H1 (cell line): ENCODE results near the gene TSSK6.

ENCODE experiments used
- CEBPB ChIP-seq: IDR thresholded peaks from 2 replicates; pipeline ENCODE4 v1.6.1; 2012; ENCODE audit warnings: low read depth, low read length
- CHD1 ChIP-seq: IDR thresholded peaks from 2 replicates; pipeline ENCODE4 v1.6.1; 2012; ENCODE audit warnings: low read depth, low read length, improper control_type of control experiment
- HDAC6 ChIP-seq: IDR thresholded peaks from one replicate; pipeline ENCODE4 v1.7.1; 2012; ENCODE audit warnings: low read depth, mild to moderate bottlenecking, inconsistent platforms, low read length, moderate library complexity
- TEAD4 ChIP-seq: IDR thresholded peaks from 2 replicates; pipeline ENCODE4 v1.6.1; 2012; ENCODE audit warnings: low read depth, low read length, inconsistent platforms, mixed read lengths
- TF ChIP-seq, protein P1 (sequence below): IDR thresholded peaks from 2 replicates; pipeline ENCODE4 v1.6.1; 2012; ENCODE audit warnings: inconsistent platforms
- TF ChIP-seq, protein P2 (sequence below), 3 experiments: IDR thresholded peaks; 1 replicate in 2 of 3; 2 replicates in 1 of 3; pipeline versions ENCODE4 v1.5.1 to v1.6.1; 2011; ENCODE audit warnings: low read length in 3 of 3, mild to moderate bottlenecking in 3 of 3, inconsistent platforms in 2 of 3, low read depth in 1 of 3, moderate library complexity in 1 of 3; ENCODE audit not compliant: insufficient read depth in 1 of 3; ENCODE audit errors: control extremely low read depth in 1 of 3

DNA sequence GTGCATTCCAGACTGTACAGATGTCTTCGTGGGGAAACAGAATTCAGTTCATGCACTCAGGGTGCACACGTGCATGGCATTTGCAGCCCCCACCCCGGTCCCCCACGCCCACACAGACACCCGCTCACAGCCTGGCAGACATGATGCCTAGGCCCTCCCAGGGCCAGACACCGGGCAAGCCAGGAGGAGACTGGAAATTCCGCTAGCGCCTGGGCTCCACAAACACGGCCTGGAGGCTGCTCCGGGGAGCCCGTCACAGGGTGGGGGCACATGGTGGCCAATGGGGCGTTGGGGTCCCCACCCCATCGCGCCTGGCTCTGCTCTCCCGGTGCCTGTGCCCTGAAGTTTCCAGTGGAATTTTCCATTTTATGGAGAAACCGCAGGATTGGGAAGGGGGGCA, 26.3 kb upstream of the TSSK6 start:
- TF ChIP-seq TEAD4 (no peak), HDAC6 (no peak), CHD1 (no peak), CEBPB (no peak)
- TF ChIP-seq, protein P1, sequence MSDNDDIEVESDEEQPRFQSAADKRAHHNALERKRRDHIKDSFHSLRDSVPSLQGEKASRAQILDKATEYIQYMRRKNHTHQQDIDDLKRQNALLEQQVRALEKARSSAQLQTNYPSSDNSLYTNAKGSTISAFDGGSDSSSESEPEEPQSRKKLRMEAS: no peak
- TF ChIP-seq, protein P2, sequence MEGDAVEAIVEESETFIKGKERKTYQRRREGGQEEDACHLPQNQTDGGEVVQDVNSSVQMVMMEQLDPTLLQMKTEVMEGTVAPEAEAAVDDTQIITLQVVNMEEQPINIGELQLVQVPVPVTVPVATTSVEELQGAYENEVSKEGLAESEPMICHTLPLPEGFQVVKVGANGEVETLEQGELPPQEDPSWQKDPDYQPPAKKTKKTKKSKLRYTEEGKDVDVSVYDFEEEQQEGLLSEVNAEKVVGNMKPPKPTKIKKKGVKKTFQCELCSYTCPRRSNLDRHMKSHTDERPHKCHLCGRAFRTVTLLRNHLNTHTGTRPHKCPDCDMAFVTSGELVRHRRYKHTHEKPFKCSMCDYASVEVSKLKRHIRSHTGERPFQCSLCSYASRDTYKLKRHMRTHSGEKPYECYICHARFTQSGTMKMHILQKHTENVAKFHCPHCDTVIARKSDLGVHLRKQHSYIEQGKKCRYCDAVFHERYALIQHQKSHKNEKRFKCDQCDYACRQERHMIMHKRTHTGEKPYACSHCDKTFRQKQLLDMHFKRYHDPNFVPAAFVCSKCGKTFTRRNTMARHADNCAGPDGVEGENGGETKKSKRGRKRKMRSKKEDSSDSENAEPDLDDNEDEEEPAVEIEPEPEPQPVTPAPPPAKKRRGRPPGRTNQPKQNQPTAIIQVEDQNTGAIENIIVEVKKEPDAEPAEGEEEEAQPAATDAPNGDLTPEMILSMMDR (IDR thresholded peaks at IDR 0.05; ENCODE audit: control extremely low read depth in 1 of 3, insufficient read depth in 1 of 3, low read depth in 1 of 3, low read length in 3 of 3): no peak
